ENCODE measurements around the gene KLF17. TPM values are rescaled to one million over a fixed set of nuclear protein-coding genes. Genes with fewer than 3 reads are reported as not detected.
A peak's percentile ranks its signal among the peaks of the same experiment; 100 is the strongest.

KLF17 gene
- total RNA-seq, 1 experiment from 2014 or later: not detected

GRCh38 chr1:44101328-44101727 is 17.3 kb upstream of the KLF17 start:
- Mint-ChIP-seq H3K27ac (ENCODE audit: unreplicated experiment) (no peak overlapping the region), H3K9me3 (ENCODE audit: low read depth, unreplicated experiment) (no peaks in the 10 kb centered on the region), H3K27me3 (ENCODE audit: unreplicated experiment) (peaks cover 27% of the 10 kb centered on the region), H3K4me1 (ENCODE audit: low read depth, unreplicated experiment) (no peaks in the 10 kb centered on the region), H3K36me3 (ENCODE audit: insufficient read depth, unreplicated experiment) (no peaks in the 10 kb centered on the region), H3K4me3 (ENCODE audit: low read depth, unreplicated experiment) (no peak overlapping the region)
- no TSS peak for BruUV-seq (replicated peaks)
- no peak for DNase-seq
- CTCF ChIA-PET: no interaction called here
- intact Hi-C loops (cut with micrococcal nuclease; ENCODE audit: unreplicated experiment): no loop called here
- TF ChIP-seq, protein P1, sequence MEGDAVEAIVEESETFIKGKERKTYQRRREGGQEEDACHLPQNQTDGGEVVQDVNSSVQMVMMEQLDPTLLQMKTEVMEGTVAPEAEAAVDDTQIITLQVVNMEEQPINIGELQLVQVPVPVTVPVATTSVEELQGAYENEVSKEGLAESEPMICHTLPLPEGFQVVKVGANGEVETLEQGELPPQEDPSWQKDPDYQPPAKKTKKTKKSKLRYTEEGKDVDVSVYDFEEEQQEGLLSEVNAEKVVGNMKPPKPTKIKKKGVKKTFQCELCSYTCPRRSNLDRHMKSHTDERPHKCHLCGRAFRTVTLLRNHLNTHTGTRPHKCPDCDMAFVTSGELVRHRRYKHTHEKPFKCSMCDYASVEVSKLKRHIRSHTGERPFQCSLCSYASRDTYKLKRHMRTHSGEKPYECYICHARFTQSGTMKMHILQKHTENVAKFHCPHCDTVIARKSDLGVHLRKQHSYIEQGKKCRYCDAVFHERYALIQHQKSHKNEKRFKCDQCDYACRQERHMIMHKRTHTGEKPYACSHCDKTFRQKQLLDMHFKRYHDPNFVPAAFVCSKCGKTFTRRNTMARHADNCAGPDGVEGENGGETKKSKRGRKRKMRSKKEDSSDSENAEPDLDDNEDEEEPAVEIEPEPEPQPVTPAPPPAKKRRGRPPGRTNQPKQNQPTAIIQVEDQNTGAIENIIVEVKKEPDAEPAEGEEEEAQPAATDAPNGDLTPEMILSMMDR (IDR thresholded peaks at IDR 0.05; ENCODE audit: unreplicated experiment): no peak

DNA sequence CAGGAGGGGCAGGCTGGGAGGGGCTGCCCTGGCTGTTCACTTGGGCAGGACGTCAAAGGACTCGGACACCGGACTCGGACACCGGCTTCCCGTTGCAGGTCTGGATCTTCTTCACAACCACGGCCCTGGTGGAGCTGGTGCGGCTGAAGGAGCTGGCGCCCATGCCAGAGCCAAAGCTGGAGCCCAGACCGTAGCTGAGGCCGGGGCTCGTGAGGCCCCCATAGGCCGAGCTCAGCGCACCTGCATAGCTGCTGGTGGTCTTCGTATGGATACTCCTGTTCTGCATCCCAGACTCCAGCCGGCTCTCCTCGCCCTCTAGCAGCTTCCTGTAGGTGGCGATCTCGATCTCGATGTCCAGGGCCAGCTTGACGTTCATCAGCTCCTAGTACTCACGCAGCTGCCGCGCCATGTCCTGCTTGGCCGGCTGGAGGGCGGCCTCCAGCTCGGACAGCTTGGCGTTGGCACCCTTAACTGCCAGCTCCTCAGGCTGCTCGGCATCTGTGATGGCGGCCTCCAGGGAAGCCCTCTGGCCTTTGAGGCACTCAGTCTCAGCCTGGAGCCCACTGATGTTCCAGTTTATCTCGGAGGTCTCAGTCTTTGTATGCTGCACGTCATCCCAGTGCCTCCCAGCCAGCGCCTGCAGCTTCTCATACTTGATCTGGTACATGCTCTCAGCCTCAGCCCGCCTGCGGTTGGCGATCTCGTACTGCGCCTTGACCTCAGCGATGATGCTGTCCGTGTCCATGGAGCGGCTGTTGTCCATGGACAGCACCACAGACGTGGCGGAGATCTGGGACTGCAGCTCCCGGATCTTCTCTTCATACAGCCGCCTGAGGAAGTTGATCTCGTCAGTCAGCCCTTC is 15.1 kb upstream of the KLF17 start:
- H3K4me3 Mint-ChIP-seq (ENCODE audit: low read depth, unreplicated experiment): no peak overlapping the region
- H3K27me3 Mint-ChIP-seq (ENCODE audit: unreplicated experiment): peaks cover 38% of the 10 kb centered on the region
- TF ChIP-seq, protein P1 (IDR thresholded peaks at IDR 0.05; ENCODE audit: unreplicated experiment): no peak
- CTCF ChIA-PET: no interaction called here
- peak; percentile 5 for DNase-seq
- H3K36me3 Mint-ChIP-seq (ENCODE audit: insufficient read depth, unreplicated experiment): no peaks in the 10 kb centered on the region
- H3K4me1 Mint-ChIP-seq (ENCODE audit: low read depth, unreplicated experiment): no peaks in the 10 kb centered on the region
- H3K9me3 Mint-ChIP-seq (ENCODE audit: low read depth, unreplicated experiment): no peaks in the 10 kb centered on the region
- BruUV-seq (replicated peaks): no TSS peak
- no peak overlapping the region for H3K27ac Mint-ChIP-seq (ENCODE audit: unreplicated experiment)
- intact Hi-C loops (cut with micrococcal nuclease; ENCODE audit: unreplicated experiment): no loop called here

GRCh38 chr1:44105810-44106209 is 12.8 kb upstream of the KLF17 start:
- CTCF ChIA-PET: interaction anchor here (0.5 kb wide), 1 partner anchor 395 kb away, joined by 3 read pairs; no protein-coding TSS in a partner anchor
- intact Hi-C loops (cut with micrococcal nuclease; ENCODE audit: unreplicated experiment): no loop called here
- H3K9me3 Mint-ChIP-seq (ENCODE audit: low read depth, unreplicated experiment): no peaks in the 10 kb centered on the region
- no peaks in the 10 kb centered on the region for H3K36me3 Mint-ChIP-seq (ENCODE audit: insufficient read depth, unreplicated experiment)
- H3K27ac Mint-ChIP-seq (ENCODE audit: unreplicated experiment): no peak overlapping the region
- no peak for DNase-seq
- TF ChIP-seq, protein P1 (IDR thresholded peaks at IDR 0.05; ENCODE audit: unreplicated experiment): no peak
- H3K27me3 Mint-ChIP-seq (ENCODE audit: unreplicated experiment): peaks cover 38% of the 10 kb centered on the region
- H3K4me1 Mint-ChIP-seq (ENCODE audit: low read depth, unreplicated experiment): no peaks in the 10 kb centered on the region
- no TSS peak for BruUV-seq (replicated peaks)
- no peak overlapping the region for H3K4me3 Mint-ChIP-seq (ENCODE audit: low read depth, unreplicated experiment)

GRCh38 chr1:44108241-44108640 is 10.4 kb upstream of the KLF17 start:
- H3K36me3 Mint-ChIP-seq (ENCODE audit: insufficient read depth, unreplicated experiment): no peaks in the 10 kb centered on the region
- no peak for DNase-seq
- intact Hi-C loops (cut with micrococcal nuclease; ENCODE audit: unreplicated experiment): no loop called here
- BruUV-seq (replicated peaks): no TSS peak
- H3K4me1 Mint-ChIP-seq (ENCODE audit: low read depth, unreplicated experiment): no peaks in the 10 kb centered on the region
- no peak overlapping the region for H3K4me3 Mint-ChIP-seq (ENCODE audit: low read depth, unreplicated experiment)
- H3K9me3 Mint-ChIP-seq (ENCODE audit: low read depth, unreplicated experiment): no peaks in the 10 kb centered on the region
- TF ChIP-seq, protein P1 (IDR thresholded peaks at IDR 0.05; ENCODE audit: unreplicated experiment): no peak
- H3K27me3 Mint-ChIP-seq (ENCODE audit: unreplicated experiment): peaks cover 55% of the 10 kb centered on the region
- CTCF ChIA-PET: no interaction called here
- H3K27ac Mint-ChIP-seq (ENCODE audit: unreplicated experiment): no peak overlapping the region

Data from Calu3 (cell line).